AG04450 (cell line): ENCODE data around the gene DACH1. TPM values are rescaled to one million over a fixed set of nuclear protein-coding genes. Genes with fewer than 3 reads are reported as not detected.

Source experiments
- CTCF ChIA-PET: fragments of 300-600, 350-600 bp; formaldehyde crosslinking; extraction: SDS; loops from one replicate; lab custom pipeline; 2022; ENCODE audit warnings: antibody characterized with exemption, inconsistent platforms; lab: Charles Lee
- POLR2A ChIA-PET: fragments of 350-600 bp; formaldehyde crosslinking; extraction: SDS; loops from one replicate; lab custom pipeline; 2021; ENCODE audit warnings: antibody characterized with exemption, inconsistent platforms; lab: Yijun Ruan, JAX
- DNase-seq: peaks from one replicate; pipeline ENCODE4 v3.0.0-alpha.2; 2011; ENCODE audit warnings: low read depth, low spot score
- H3K27ac ChIP-seq: one replicate; pipeline ENCODE4 v1.5.1; 2012; ENCODE audit warnings: low read depth, low read length, control low read depth
- H3K27me3 ChIP-seq: one replicate; pipeline ENCODE4 v1.6.0; 2012; ENCODE audit warnings: low read length; ENCODE audit not compliant: control insufficient read depth, insufficient read depth
- H3K4me3 ChIP-seq: 2 replicates; pipeline ENCODE4 v1.5.1; 2011; ENCODE audit warnings: mild to moderate bottlenecking, low read depth, low read length, control low read depth
- H3K9me3 ChIP-seq: 2 replicates; pipeline ENCODE4 v1.5.1; 2012; ENCODE audit warnings: low read length; ENCODE audit not compliant: control insufficient read depth, insufficient read depth
- polyA plus RNA-seq: library from polyadenylated mRNA; depleted of rRNA; stranded (reverse); fragments of >200 nt; gene quantifications from 2 replicates; pipeline ENCODE4 v1.2.3, GENCODE V29; 2011
- TF ChIP-seq, protein P1 (sequence below): IDR thresholded peaks from 2 replicates; pipeline ENCODE4 v1.5.1; 2011; ENCODE audit warnings: low read depth, low read length, control low read depth, inconsistent platforms

Gene DACH1
- polyA plus RNA-seq, 1 experiment, result 0.10 TPM

GRCh38 chr13:71617265-71617664 lies 249.7 kb downstream of the DACH1 start:
- TF ChIP-seq, protein P1, sequence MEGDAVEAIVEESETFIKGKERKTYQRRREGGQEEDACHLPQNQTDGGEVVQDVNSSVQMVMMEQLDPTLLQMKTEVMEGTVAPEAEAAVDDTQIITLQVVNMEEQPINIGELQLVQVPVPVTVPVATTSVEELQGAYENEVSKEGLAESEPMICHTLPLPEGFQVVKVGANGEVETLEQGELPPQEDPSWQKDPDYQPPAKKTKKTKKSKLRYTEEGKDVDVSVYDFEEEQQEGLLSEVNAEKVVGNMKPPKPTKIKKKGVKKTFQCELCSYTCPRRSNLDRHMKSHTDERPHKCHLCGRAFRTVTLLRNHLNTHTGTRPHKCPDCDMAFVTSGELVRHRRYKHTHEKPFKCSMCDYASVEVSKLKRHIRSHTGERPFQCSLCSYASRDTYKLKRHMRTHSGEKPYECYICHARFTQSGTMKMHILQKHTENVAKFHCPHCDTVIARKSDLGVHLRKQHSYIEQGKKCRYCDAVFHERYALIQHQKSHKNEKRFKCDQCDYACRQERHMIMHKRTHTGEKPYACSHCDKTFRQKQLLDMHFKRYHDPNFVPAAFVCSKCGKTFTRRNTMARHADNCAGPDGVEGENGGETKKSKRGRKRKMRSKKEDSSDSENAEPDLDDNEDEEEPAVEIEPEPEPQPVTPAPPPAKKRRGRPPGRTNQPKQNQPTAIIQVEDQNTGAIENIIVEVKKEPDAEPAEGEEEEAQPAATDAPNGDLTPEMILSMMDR, result no peak
- POLR2A ChIA-PET, result no interaction called here

GRCh38 chr13:71613066-71613745 lies 253.8 kb downstream of the DACH1 start:
- CTCF ChIA-PET, result no interaction called here
- Histone ChIP-seq H3K27ac (no peak overlapping the region), H3K9me3 (no peaks in the 10 kb centered on the region), H3K27me3 (no peaks in the 10 kb centered on the region), H3K4me3 (no peak overlapping the region)
- no peak for DNase-seq
- POLR2A ChIA-PET, result no interaction called here
- TF ChIP-seq, protein P1, result no peak

More at GRCh38 chr13:71617265-71617664, 249.7 kb downstream of the DACH1 start:
- H3K27ac ChIP-seq, result no peak overlapping the region
- H3K4me3 ChIP-seq, result no peak overlapping the region
- no peaks in the 10 kb centered on the region for H3K27me3 ChIP-seq
- DNase-seq, result no peak
- no peaks in the 10 kb centered on the region for H3K9me3 ChIP-seq
- CTCF ChIA-PET, result no interaction called here

DNA sequence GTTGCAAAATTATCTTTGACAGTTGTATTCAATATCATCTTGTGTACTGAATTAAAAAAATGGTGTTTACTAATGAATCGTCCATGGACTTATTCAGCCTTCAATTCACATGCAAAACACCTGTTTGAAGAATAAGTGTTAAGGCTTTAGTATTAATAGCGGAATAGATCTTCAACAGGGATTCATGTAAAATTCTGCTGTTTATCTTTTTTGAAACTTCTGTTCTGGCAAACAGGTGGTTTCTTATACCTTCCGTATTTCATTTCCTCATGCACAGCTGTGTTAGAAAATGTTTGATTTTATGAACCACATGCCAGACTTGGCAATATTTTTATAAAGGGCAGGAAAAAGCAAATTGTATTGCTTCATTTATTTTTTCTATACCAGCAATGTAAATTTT lies 255.7 kb downstream of the DACH1 start:
- Histone ChIP-seq H3K27me3 (no peaks in the 10 kb centered on the region), H3K4me3 (no peak overlapping the region), H3K27ac (no peak overlapping the region), H3K9me3 (no peaks in the 10 kb centered on the region)
- POLR2A ChIA-PET, result no interaction called here
- no peak for DNase-seq
- TF ChIP-seq, protein P1, result no peak
- CTCF ChIA-PET, result no interaction called here

DNA sequence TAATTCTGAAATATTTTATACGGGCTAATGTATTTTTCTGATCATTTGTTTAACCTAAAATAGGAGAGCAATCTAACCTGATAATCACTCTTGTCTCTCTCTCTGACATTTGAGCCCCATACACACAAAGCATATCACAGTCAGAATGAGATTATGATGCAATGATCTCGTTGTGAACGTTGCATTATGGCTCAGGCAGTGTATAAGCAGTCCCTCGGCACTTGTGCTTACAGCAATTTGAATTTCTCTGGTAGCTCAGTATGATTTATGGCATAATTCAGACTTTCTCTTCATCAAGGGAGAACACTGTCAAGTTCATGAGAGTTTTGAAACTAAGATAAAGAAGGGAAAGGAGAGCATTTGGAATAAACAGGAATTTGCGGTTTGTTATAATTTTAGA lies 256.1 kb downstream of the DACH1 start:
- TF ChIP-seq, protein P1, result no peak
- ChIA-PET CTCF (no interaction called here), POLR2A (no interaction called here)
- H3K4me3 ChIP-seq, result no peak overlapping the region
- no peaks in the 10 kb centered on the region for H3K27me3 ChIP-seq
- DNase-seq, result no peak
- H3K27ac ChIP-seq, result no peak overlapping the region
- H3K9me3 ChIP-seq, result no peaks in the 10 kb centered on the region

DNA sequence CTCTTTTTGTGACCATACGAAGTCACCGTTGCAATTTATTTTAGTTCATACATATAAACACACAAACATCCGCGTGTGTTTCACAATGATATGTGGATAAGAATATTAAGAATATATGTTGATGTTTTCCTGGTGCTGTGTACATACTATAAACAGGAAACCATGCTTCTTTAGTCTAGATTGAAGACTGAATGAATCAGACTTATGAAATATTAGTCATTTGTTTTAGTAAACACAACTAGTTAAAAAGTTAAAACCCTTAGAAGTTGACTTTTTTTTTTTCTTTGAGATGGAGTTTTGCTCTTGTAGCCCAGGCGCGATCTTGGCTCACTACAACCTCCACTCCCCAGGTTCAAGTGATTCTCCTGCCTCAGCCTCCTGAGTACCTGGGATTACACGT lies 257.7 kb downstream of the DACH1 start:
- DNase-seq, result no peak
- H3K27me3 ChIP-seq, result no peaks in the 10 kb centered on the region
- TF ChIP-seq, protein P1, result no peak
- H3K4me3 ChIP-seq, result no peak overlapping the region
- POLR2A ChIA-PET, result no interaction called here
- H3K9me3 ChIP-seq, result no peaks in the 10 kb centered on the region
- CTCF ChIA-PET, result no interaction called here
- no peak overlapping the region for H3K27ac ChIP-seq
